ENCODE data around the gene GABRG3. TPM values are rescaled to one million over a fixed set of nuclear protein-coding genes. Genes with fewer than 3 reads are reported as not detected.

The GABRG3 gene
- total and polyA plus RNA-seq, 2 of the 4 experiments (the other 2 are of a cell fraction), result not detected

DNA sequence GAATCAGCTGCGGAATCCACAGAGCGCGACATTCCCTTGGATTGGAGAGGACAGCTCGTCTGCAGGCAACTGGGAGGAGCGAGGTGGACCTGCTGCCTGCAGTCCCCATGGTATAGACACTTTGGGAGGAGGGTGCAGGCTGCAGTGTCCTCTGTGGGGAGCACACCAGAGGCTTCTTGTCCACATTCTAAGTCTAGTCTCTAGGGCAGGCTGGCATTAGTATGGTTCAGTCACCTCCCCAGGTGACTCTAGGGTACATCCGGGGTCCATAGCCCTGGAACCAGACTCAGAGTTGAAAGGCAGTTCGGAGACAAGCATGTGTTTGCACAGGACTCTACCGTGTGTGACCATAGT, 118.2 kb downstream of the GABRG3 start:
- POLR2A ChIA-PET (ENCODE audit: unreplicated experiment), result no interaction called here
- 52% methylated on average over 3 of the region's 8 CpGs; no CpG with 5 or more reads in 1 of the 2 experiments for WGBS, 2 experiments (ENCODE audit: extremely low coverage in 2 of 2, insufficient read length in 1 of 2)

More for the DNA sequence above, 118.2 kb downstream of the GABRG3 start:
- no peak overlapping the region for H2BK20ac ChIP-seq (ENCODE audit: low read depth, low read length)
- no peak overlapping the region for H2BK5ac ChIP-seq (ENCODE audit: low read depth, low read length, poor library complexity, severe bottlenecking)
- no peak overlapping the region for H3K14ac ChIP-seq (replicated peaks; ENCODE audit: low read depth, low read length)
- H3K9ac ChIP-seq (ENCODE audit: low read depth, low read length), result no peak overlapping the region
- no peak overlapping the region for H4K8ac ChIP-seq (ENCODE audit: low read depth in 2 of 2, low read length in 2 of 2)
- no TSS peak for BruUV-seq (replicated peaks)
- CTCF ChIA-PET, result no interaction called here
- H2BK15ac ChIP-seq (ENCODE audit: low read depth, low read length), result no peak overlapping the region
- H3K36me3 ChIP-seq (ENCODE audit: control insufficient read depth, insufficient read depth, low read length), result no peaks in the 10 kb centered on the region
- H3K18ac ChIP-seq (ENCODE audit: low read depth, low read length), result no peak overlapping the region
- no peak overlapping the region for H4K91ac ChIP-seq (ENCODE audit: insufficient read depth, low read depth, low read length)
- no peak overlapping the region for H2AFZ ChIP-seq (replicated peaks; ENCODE audit: low read length, poor library complexity)
- no peaks in the 10 kb centered on the region for H3K4me1 ChIP-seq (ENCODE audit: control insufficient read depth, insufficient read depth, low read length)
- H3K79me1 ChIP-seq (ENCODE audit: low read depth in 1 of 2, low read length in 2 of 2), result no peaks in the 10 kb centered on the region
- H4K20me1 ChIP-seq (ENCODE audit: insufficient read depth, low read length), result no peaks in the 10 kb centered on the region
- in situ Hi-C loops (cut with MboI; ENCODE audit: low sequenced_read_pairs), result no loop called here
- no peak overlapping the region for H3K56ac ChIP-seq (ENCODE audit: extremely low read depth, insufficient read depth, low read length)
- H3K4me2 ChIP-seq (ENCODE audit: low read depth, low read length), result no peak overlapping the region
- no peak overlapping the region for H2AK5ac ChIP-seq (ENCODE audit: low read depth, low read length)
- H3K9me1 ChIP-seq (ENCODE audit: insufficient read depth, low read length), result no peaks in the 10 kb centered on the region
- H3K27ac ChIP-seq (ENCODE audit: insufficient read depth, low read length), result no peak overlapping the region
- TF ChIP-seq BHLHE40 (IDR thresholded peaks at IDR 0.05; ENCODE audit: low read depth, low read length) (no peak), RAD21 (IDR thresholded peaks at IDR 0.05; ENCODE audit: low read length) (no peak), MAFK (IDR thresholded peaks at IDR 0.05; ENCODE audit: low read depth, low read length) (no peak), SMC3 (IDR thresholded peaks at IDR 0.05; ENCODE audit: low read depth, low read length) (no peak), RFX5 (IDR thresholded peaks at IDR 0.05; ENCODE audit: low read depth, low read length) (no peak), NFE2L2 (IDR thresholded peaks at IDR 0.05; ENCODE audit: low read depth, low read length) (no peak), CEBPB (IDR thresholded peaks at IDR 0.05; ENCODE audit: low read depth, low read length) (no peak), RCOR1 (IDR thresholded peaks at IDR 0.05; ENCODE audit: insufficient replicate concordance, low read length) (no peak), FOS (IDR thresholded peaks at IDR 0.05; ENCODE audit: low read depth, low read length) (no peak), MAZ (IDR thresholded peaks at IDR 0.05; ENCODE audit: borderline replicate concordance, low read depth, low read length) (no peak), POLR2A (IDR thresholded peaks at IDR 0.05; ENCODE audit: low read depth, low read length) (no peak), MXI1 (IDR thresholded peaks at IDR 0.05; ENCODE audit: borderline replicate concordance, low read depth, low read length) (no peak), CHD1 (IDR thresholded peaks at IDR 0.05; ENCODE audit: low read depth, low read length) (no peak)
- TF ChIP-seq, protein P1, sequence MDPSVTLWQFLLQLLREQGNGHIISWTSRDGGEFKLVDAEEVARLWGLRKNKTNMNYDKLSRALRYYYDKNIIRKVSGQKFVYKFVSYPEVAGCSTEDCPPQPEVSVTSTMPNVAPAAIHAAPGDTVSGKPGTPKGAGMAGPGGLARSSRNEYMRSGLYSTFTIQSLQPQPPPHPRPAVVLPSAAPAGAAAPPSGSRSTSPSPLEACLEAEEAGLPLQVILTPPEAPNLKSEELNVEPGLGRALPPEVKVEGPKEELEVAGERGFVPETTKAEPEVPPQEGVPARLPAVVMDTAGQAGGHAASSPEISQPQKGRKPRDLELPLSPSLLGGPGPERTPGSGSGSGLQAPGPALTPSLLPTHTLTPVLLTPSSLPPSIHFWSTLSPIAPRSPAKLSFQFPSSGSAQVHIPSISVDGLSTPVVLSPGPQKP (IDR thresholded peaks at IDR 0.05; ENCODE audit: borderline replicate concordance, low read depth, low read length), result no peak
- TF ChIP-seq, protein P2, sequence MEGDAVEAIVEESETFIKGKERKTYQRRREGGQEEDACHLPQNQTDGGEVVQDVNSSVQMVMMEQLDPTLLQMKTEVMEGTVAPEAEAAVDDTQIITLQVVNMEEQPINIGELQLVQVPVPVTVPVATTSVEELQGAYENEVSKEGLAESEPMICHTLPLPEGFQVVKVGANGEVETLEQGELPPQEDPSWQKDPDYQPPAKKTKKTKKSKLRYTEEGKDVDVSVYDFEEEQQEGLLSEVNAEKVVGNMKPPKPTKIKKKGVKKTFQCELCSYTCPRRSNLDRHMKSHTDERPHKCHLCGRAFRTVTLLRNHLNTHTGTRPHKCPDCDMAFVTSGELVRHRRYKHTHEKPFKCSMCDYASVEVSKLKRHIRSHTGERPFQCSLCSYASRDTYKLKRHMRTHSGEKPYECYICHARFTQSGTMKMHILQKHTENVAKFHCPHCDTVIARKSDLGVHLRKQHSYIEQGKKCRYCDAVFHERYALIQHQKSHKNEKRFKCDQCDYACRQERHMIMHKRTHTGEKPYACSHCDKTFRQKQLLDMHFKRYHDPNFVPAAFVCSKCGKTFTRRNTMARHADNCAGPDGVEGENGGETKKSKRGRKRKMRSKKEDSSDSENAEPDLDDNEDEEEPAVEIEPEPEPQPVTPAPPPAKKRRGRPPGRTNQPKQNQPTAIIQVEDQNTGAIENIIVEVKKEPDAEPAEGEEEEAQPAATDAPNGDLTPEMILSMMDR (conservative IDR thresholded peaks at IDR 0.05; ENCODE audit: low read depth, low read length), result no peak
- TF ChIP-seq, protein P3, sequence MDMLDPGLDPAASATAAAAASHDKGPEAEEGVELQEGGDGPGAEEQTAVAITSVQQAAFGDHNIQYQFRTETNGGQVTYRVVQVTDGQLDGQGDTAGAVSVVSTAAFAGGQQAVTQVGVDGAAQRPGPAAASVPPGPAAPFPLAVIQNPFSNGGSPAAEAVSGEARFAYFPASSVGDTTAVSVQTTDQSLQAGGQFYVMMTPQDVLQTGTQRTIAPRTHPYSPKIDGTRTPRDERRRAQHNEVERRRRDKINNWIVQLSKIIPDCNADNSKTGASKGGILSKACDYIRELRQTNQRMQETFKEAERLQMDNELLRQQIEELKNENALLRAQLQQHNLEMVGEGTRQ (IDR thresholded peaks at IDR 0.05; ENCODE audit: low read depth, low read length), result no peak
- H3K23ac ChIP-seq (ENCODE audit: low read depth, low read length), result no peak overlapping the region
- H3K4me3 ChIP-seq (ENCODE audit: insufficient read depth, low read depth, low read length), result no peak overlapping the region
- no peak overlapping the region for H2BK120ac ChIP-seq (ENCODE audit: low read depth, low read length)
- DNase-seq (no peak), ATAC-seq (ENCODE audit: low read depth) (no peak)
- H2AK9ac ChIP-seq (replicated peaks; ENCODE audit: low read depth, low read length, poor library complexity), result no peak overlapping the region
- dilution Hi-C loops (cut with HindIII; ENCODE audit: low sequenced_read_pairs, unreplicated experiment), result no loop called here
- H3K9me3 ChIP-seq (ENCODE audit: control insufficient read depth, insufficient read depth, low read length), result peaks cover 32% of the 10 kb centered on the region
- intact Hi-C loops (cut with micrococcal nuclease), result no loop called here
- no peak overlapping the region for H4K5ac ChIP-seq (ENCODE audit: low read depth, low read length)
- no peak overlapping the region for H3K4ac ChIP-seq (ENCODE audit: low read depth, low read length)
- H3K27me3 ChIP-seq (ENCODE audit: control insufficient read depth, insufficient read depth, low read length), result no peaks in the 10 kb centered on the region

Measured in IMR-90 (cell line).